Measurements from ENCODE around the gene ERICH6.

The ERICH6 gene

DNA sequence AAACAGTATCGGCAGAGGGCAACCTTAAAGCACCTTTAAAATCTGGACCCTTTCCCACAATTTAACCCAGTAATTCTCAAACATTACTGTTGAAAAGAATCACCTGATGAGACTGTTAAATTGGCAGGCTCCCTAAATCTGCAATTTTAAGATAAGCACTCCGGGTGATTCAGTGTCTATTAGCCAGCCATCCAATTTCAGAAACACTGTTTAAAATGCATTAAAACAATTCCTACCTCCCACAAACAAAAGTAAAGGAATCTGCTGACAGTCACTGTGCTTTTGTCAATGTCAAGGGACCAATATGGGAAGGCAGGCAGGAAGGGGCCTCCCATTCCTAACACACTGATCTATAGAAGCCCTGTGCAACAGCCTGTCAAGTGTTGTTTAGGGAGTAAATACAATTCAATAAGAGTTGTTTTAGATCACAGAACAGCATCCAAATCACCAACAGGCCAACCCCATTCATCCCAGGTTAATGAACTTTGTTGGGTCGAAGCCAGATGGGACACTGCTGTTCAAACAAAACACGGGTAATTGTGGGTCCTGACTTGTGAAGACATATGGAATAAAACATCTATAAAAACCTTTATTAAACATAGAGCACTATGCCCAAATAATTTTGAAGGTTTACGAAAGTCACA lies 37.9 kb upstream of the ERICH6 start:
- in situ Hi-C loops (cut with HindIII; ENCODE audit: low sequenced_read_pairs), result no loop called here
- TF ChIP-seq, protein P1, sequence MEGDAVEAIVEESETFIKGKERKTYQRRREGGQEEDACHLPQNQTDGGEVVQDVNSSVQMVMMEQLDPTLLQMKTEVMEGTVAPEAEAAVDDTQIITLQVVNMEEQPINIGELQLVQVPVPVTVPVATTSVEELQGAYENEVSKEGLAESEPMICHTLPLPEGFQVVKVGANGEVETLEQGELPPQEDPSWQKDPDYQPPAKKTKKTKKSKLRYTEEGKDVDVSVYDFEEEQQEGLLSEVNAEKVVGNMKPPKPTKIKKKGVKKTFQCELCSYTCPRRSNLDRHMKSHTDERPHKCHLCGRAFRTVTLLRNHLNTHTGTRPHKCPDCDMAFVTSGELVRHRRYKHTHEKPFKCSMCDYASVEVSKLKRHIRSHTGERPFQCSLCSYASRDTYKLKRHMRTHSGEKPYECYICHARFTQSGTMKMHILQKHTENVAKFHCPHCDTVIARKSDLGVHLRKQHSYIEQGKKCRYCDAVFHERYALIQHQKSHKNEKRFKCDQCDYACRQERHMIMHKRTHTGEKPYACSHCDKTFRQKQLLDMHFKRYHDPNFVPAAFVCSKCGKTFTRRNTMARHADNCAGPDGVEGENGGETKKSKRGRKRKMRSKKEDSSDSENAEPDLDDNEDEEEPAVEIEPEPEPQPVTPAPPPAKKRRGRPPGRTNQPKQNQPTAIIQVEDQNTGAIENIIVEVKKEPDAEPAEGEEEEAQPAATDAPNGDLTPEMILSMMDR (IDR thresholded peaks at IDR 0.05; ENCODE audit: low read depth, low read length), result no peak
- no peak for DNase-seq (ENCODE audit: low read depth, low spot score)
- H3K4me3 ChIP-seq (ENCODE audit: low read depth, low read length), result no peak overlapping the region

DNA sequence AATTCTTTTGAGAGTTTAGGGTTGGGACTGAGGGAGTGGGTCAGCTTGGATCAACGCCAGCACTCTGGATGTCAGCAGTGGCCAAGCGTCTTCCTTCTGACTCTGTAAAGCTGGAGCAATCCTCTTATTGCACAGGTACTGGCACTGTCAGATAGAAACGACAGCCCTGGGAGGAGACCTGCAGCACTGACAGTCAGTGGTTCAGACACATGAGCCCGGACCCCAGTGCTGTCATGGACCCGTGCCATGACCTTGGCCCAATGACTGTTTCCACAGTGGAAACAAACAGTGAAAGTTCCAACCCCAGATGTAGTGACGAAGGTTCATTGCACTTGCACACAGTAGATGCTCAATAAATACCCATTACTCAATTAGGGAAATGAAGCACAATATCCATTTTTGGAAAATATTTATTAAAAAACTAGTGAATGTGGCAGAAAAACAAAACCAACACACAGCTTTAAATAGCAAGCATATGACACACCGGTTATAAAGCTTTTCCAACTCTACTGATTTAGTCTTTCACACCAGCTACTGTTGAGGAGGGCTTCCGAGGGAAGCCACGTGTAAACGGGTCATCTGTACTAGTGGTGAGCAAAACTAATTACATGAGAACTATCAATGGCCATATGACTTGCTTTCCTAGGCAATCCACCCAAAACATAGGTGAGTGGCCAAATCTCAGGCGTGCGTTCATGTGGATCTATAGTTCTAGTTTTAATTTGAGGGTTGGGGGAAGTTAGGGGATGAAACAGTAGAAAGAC lies 37.2 kb upstream of the ERICH6 start:
- in situ Hi-C loops (cut with HindIII; ENCODE audit: low sequenced_read_pairs), result no loop called here
- TF ChIP-seq, protein P1 (IDR thresholded peaks at IDR 0.05; ENCODE audit: low read depth, low read length), result no peak

DNA sequence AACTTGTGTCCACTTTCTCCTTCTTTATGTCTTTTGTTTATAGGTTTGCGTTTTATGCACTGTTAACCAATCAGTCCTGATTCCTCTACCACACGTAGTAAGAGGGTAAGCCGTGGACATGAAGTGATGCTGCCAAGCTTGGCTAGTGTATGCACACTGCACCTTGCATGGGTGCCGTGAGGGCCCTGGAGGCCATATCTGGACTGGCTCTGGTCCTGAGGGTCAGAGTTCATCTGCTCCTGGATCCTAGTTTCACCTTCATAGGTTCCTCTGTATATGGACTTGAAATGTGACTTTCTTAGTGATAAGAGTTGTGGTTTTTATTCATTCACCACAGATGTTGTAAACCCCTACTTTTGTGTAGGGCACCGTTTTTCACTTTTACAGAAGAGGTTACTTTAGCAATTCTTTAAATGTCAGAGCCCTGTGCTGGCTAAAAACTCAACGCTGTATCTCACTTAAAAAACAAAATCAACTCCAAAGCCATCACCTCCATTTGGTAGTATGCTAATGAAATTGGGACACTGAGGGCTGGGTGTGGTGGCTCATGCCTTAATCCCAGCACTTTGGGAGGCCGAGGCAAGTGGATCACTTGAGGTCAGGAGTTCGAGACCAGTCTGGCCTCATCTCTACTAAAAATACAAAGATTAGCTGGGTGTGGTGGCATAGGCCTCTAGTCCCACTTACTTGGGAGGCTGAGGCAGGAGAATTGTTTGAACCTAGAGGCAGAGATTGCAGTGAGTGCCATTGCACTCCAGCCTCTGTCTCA lies 36.3 kb upstream of the ERICH6 start:
- no peak for DNase-seq (ENCODE audit: low read depth, low spot score)
- no peak overlapping the region for H3K4me3 ChIP-seq (ENCODE audit: low read depth, low read length)
- in situ Hi-C loops (cut with HindIII; ENCODE audit: low sequenced_read_pairs), result no loop called here
- TF ChIP-seq, protein P1 (IDR thresholded peaks at IDR 0.05; ENCODE audit: low read depth, low read length), result no peak

More for the DNA sequence above, 37.2 kb upstream of the ERICH6 start:
- DNase-seq (ENCODE audit: low read depth, low spot score), result no peak
- no peak overlapping the region for H3K4me3 ChIP-seq (ENCODE audit: low read depth, low read length)

DNA sequence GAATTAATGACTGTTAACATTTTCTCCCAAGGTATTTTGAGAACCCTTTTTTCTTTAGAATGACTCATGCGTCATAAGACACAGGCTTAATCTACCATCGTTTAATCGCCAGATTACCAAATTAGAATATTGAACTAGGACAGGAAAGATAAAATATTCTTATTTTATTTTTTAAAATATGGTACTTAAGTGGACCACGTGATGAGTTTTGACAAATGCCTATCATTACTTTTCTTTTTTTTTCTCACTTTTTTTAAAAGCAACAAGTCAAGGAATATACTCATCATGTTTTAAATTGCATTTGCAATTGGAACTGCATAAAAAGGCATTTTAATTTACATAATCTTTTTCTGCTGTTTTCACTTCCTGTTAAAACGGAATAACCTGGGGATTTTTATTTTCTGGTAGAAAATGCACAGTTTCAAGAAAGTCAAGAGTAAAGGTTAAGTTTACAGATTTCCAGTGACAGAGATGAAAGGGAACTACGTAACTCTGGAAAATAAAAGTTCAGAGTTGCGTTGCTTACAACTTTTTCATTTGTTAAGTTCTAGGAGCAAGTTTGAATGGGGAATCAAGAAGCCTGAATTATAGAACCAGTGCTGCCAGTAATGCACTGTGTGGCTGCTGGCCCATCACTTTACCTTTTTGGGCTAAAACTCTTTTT lies 35.6 kb upstream of the ERICH6 start:
- DNase-seq (ENCODE audit: low read depth, low spot score), result no peak
- H3K4me3 ChIP-seq (ENCODE audit: low read depth, low read length), result no peak overlapping the region
- in situ Hi-C loops (cut with HindIII; ENCODE audit: low sequenced_read_pairs), result no loop called here
- TF ChIP-seq, protein P1 (IDR thresholded peaks at IDR 0.05; ENCODE audit: low read depth, low read length), result no peak

DNA sequence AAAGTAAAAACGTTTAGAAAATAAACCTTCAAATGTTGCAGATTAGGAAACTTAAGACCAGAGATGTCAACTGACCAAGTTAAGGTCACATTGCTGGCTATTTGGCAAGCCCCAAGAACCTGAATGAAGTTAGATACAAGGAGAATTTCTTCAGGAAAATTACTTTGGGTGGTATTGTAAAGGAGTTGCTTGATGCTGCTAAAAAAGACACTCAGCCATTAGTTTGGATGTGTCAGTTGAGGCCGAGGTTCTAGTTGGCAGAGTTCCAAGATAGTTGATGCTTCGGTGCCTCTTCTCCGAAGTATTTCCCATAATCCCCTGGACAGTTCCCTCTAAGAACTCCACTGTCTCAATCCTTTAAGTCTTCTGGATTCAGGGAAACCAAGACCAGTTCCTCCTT lies 35.0 kb upstream of the ERICH6 start:
- DNase-seq (ENCODE audit: low read depth, low spot score), result no peak
- no peak overlapping the region for H3K4me3 ChIP-seq (ENCODE audit: low read depth, low read length)
- TF ChIP-seq, protein P1 (IDR thresholded peaks at IDR 0.05; ENCODE audit: low read depth, low read length), result no peak
- in situ Hi-C loops (cut with HindIII; ENCODE audit: low sequenced_read_pairs), result no loop called here

Measured in astrocyte of the spinal cord (primary cell).